NCI-H2196 treated with DMSO at 0.1 percent for 48 hours (cell line): Measurements from ENCODE around the gene CAMK1D.

Source experiments
- DNase-seq: peaks from one replicate; lab custom pipeline; 2025; ENCODE audit not compliant: unreplicated experiment; lab: John Stamatoyannopoulos, UW

CAMK1D gene

GRCh38 chr10:12589291-12589690 is 239.9 kb downstream of the CAMK1D start:
- no peak for DNase-seq

- no peak for DNase-seq
These were observed 240.4 kb downstream of the CAMK1D start for GRCh38 chr10:12589791-12590190.

- no peak for DNase-seq
These were observed 241.6 kb downstream of the CAMK1D start for GRCh38 chr10:12590675-12591659.

- no peak for DNase-seq
These were observed 243.6 kb downstream of the CAMK1D start for GRCh38 chr10:12592967-12593366.

GRCh38 chr10:12594448-12594944 is 245.1 kb downstream of the CAMK1D start:
- DNase-seq: no peak

- DNase-seq: no peak
These were observed 246.7 kb downstream of the CAMK1D start for GRCh38 chr10:12595936-12596576.

GRCh38 chr10:12597176-12597575 is 247.8 kb downstream of the CAMK1D start:
- DNase-seq: no peak

GRCh38 chr10:12597788-12598765 is 248.7 kb downstream of the CAMK1D start:
- DNase-seq: no peak

- no peak for DNase-seq
These were observed 251.3 kb downstream of the CAMK1D start for GRCh38 chr10:12600652-12601051.

GRCh38 chr10:12602521-12602920 is 253.2 kb downstream of the CAMK1D start:
- DNase-seq: no peak

GRCh38 chr10:12603766-12604470 is 254.6 kb downstream of the CAMK1D start:
- DNase-seq: no peak

- peak; percentile 82 for DNase-seq
These were observed 256.4 kb downstream of the CAMK1D start for GRCh38 chr10:12605580-12606405.

GRCh38 chr10:12606461-12606860 is 257.1 kb downstream of the CAMK1D start:
- no peak for DNase-seq

GRCh38 chr10:12608761-12609160 is 259.4 kb downstream of the CAMK1D start:
- DNase-seq: no peak

GRCh38 chr10:12609435-12609834 is 260.1 kb downstream of the CAMK1D start:
- DNase-seq: no peak

GRCh38 chr10:12613136-12613535 is 263.8 kb downstream of the CAMK1D start:
- DNase-seq: no peak

GRCh38 chr10:12614177-12614995 is 265.0 kb downstream of the CAMK1D start:
- DNase-seq: no peak
